ENCODE results near the gene DRP2.
"Not testable (repeated sequence)": the region's sequence is repeated elsewhere in the genome, so short reads cannot be mapped to it uniquely, and the experiment has no call there.

Gene DRP2

DNA sequence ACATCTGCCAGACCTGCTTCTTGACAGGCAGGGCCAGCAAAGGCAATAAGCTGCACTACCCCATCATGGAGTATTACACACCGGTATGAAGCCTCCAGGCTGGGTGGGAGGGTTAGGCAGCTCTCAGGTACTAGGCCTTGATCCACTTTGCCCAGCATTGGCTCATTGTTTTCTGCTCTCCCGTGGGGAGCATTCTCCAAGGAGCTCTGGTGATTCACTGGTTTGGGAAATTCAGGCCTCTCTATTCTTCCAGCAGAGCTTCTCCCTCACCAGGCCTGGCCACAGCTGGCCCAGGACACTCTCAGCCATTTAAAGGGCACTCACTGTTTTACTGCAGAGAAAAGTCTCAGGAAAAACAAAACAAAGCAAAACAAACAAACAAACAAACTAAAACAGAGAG lies 33.0 kb downstream of the DRP2 start:
- DNase-seq, result no peak

GRCh38 chrX:101257448-101258258 lies 38.1 kb downstream of the DRP2 start:
- no peak for DNase-seq

- no peak for DNase-seq
These were observed 38.6 kb downstream of the DRP2 start for GRCh38 chrX:101258259-101258581.

- DNase-seq, result no peak
These were observed 40.8 kb downstream of the DRP2 start for GRCh38 chrX:101260435-101260834.

- DNase-seq, result no peak
These were observed 43.0 kb downstream of the DRP2 start for GRCh38 chrX:101262590-101262989.

DNA sequence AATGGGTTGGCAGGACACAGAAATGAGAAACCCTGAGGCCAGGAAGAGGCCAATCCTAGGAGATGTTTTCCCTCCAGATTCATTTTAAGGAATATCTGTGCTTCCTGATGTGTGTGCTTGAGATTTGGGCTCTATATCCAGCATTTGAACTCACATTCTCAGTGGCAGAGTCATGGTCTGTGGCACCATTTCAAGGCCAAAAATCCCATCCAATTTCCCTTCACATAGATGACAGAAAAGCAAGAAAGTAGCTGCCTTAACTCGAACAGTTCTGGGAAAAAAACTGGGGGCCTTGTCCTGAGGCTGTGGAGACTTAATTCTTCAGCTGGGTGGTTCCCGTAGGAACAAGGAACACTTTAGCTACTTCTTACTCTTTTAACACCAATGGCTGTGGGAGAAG lies 44.2 kb downstream of the DRP2 start:
- DNase-seq, result no peak

- DNase-seq, result no peak
These were observed 46.4 kb downstream of the DRP2 start for GRCh38 chrX:101265869-101266428.

DNA sequence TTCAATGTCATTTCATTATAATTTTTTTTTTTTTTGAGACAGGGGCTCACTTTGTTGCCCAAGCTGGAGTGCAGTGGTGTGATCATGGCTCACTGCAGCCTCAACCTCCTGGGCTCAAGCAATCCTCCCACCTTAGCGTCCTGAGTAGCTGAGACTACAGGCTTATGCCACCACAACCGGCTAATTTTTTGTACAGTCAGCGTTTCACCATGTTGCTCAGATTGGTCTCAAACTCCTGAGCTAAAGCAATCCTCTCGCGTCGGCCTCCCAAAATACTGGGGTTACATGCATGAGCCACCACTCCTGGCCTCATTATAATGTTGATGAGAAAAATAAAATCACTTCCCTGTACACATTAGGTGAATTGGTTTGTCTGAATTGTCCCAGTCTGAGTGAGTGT lies 54.6 kb downstream of the DRP2 start:
- DNase-seq, result no peak

- no peak for DNase-seq
These were observed 56.7 kb downstream of the DRP2 start for GRCh38 chrX:101276238-101276637.

DNA sequence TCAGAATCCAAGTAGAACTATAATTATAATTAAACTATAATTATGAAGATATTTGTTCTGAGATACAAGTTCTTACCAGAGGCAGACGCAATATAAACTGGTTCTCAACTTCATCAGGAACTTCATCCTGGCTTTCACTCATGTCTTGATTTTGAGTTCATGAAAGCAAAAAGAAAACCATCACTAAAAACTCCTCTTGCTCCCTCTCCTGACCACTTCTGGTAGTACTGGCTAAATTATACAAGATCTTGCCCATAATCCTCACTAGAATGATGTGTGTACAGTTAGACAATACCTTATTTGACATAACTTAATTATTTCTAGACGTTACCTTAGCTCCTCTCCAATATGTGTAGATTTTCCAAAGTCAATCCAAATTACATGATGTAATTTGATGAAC lies 67.8 kb downstream of the DRP2 start:
- peak; percentile 11 for DNase-seq

- DNase-seq, result no peak
These were observed 71.5 kb downstream of the DRP2 start, which contains the start of gene TAF7L for GRCh38 chrX:101290957-101291603. TAF7L (minus strand) TSS chrX:101291334; CDS start chrX:101287543, 3,791 bp downstream.

GRCh38 chrX:101295603-101296002 lies 76.0 kb downstream of the DRP2 start:
- DNase-seq, result not testable (repeated sequence)

DNA sequence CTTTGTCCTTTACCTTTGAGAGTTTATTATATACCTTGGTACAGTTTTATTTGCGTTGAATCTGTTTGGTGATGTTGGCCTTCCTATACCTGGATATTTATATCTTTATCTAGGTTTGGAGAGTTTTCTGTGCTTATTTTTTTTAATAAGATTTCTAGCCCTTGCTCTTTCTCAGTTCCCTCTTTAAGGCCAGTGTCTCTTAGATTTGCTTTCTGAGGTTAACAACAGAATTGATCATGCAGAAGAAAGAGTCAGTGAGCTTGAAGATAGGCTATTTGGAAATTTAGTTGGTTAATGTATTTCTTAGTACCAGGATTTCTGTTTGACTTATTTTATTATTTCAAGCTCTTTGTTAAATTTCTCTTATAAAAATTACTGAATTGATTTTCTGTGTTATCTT lies 84.2 kb downstream of the DRP2 start:
- no peak for DNase-seq
